Heart right ventricle (tissue), 16 donors: Measurements from ENCODE around the gene ERF. TPM values are rescaled to one million over a fixed set of nuclear protein-coding genes. Genes with fewer than 3 reads are reported as not detected.

Experiments
- ATAC-seq, 8 donors: fragments of 200-7000 bp; cut with Tn5 transposase; one replicate each; pipeline ENCODE4 v1.9.1; 2020; ENCODE audit warnings: mild to moderate bottlenecking in 8 of 8, moderate library complexity in 8 of 8, moderate number of reproducible peaks in 1 of 8
- DNase-seq, 2 donors: peaks; one replicate each; pipeline ENCODE4 v3.0.0-alpha.2; 2020
- H3K27ac ChIP-seq, 10 donors: fragments of 200-600 bp; sonication (generic) in 2 of 10; one replicate each; pipeline versions ENCODE4 v1.5.0 to v1.8.0; 2020 to 2022; ENCODE audit warnings: mild to moderate bottlenecking in 3 of 10
- H3K27me3 ChIP-seq, 7 donors: fragments of 200-600 bp; one replicate each; pipeline ENCODE4 v1.8.0; 2021 to 2022; ENCODE audit warnings: mild to moderate bottlenecking in 2 of 7
- H3K36me3 ChIP-seq, 9 donors: fragments of 200-600 bp; sonication (generic) in 1 of 9; one replicate each; pipeline versions ENCODE4 v1.5.0 to v1.8.0; 2020 to 2022; ENCODE audit warnings: mild to moderate bottlenecking in 2 of 9
- H3K4me1 ChIP-seq, 9 donors: fragments of 200-600 bp; sonication (generic) in 1 of 9; one replicate each; pipeline versions ENCODE4 v1.5.0 to v1.8.0; 2020 to 2022; ENCODE audit warnings: mild to moderate bottlenecking in 4 of 9
- H3K4me3 ChIP-seq, 10 donors: fragments of 200-600 bp; sonication (generic) in 2 of 10; one replicate each; pipeline versions ENCODE4 v1.5.0 to v1.8.0; 2020 to 2022; ENCODE audit warnings: mild to moderate bottlenecking in 7 of 10, moderate library complexity in 2 of 10
- H3K9me3 ChIP-seq, 11 donors: fragments of 200-600 bp in 10 of 11; sonication (generic) in 2 of 11; one replicate each; pipeline versions ENCODE4 v1.5.0 to v1.8.0; 2013 to 2022; ENCODE audit warnings: mild to moderate bottlenecking in 2 of 11, control low read depth in 1 of 11, moderate library complexity in 1 of 11
- CTCF ChIP-seq, 9 donors: fragments of 200-600 bp; sonication (generic) in 2 of 9; IDR thresholded peaks; one replicate each; pipeline versions ENCODE4 v1.5.0 to v1.8.0; 2021 to 2022; ENCODE audit warnings: antibody characterized with exemption in 9 of 9, mild to moderate bottlenecking in 5 of 9, moderate library complexity in 1 of 9
- WGBS, 2 donors: extraction: QIAGEN DNeasy Blood & Tissue Kit; methylation state at CpG; one replicate each; pipeline ENCODE4 v1.1.7; 2013; ENCODE audit warnings: inconsistent platforms in 1 of 2; 5-methylcytosine and 5-hydroxymethylcytosine counted together
- intact Hi-C, 10 donors: fragments of 100-400 bp; cut with DNase I; formaldehyde crosslinking; loops; one replicate each; pipeline versions ENCODE4 v1.11.1 to v1.14.2; 2022
- polyA plus RNA-seq, 2 donors: library from polyadenylated mRNA; stranded (reverse); fragments of 200-250 nt; gene quantifications; one replicate each; pipeline ENCODE4 v1.2.3, GENCODE V29; 2013
- total RNA-seq, 10 donors: library from RNA; stranded (reverse); fragmentation: NEBNext Ultra II Directional in 3 of 10; extraction: Animal tissue kit (Norgen Biotek cat#: 25700) in 3 of 10; gene quantifications; one replicate each; pipeline versions ENCODE4 v1.2.1 to v1.2.4, GENCODE V29; 2021 to 2023
- donor health status: Arrhythmogenic right ventricular cardiomyopathy.
- donor health status: ischemic (EF 13 %, LVEDD 7.1; RV severe dilation, severe dysfunction).
- donor health status: healthy with polysubstance abuse.
- donor health status: DM: no; HTN: yes; CAD: no.
- donor health status: DM: no; HTN: no; CAD: no.
- donor health status: ischemic (EF 25% LVEDD 6.9; RV normal size, moderate dysfunction).
- donor health status: ischemic (EF 25% LVEDD 5.7; RV mildly dilated, moderate dysfunction).
- donor health status: healthy.
- donor health status: DM: yes; HTN: yes; CAD: no.
- donor health status: Ischemic cardiomyopathy.
- donor health status: ischemic (EF 35%, LVEDD 5.7; RV mildly dilated, moderate dysfunction).
- donor health status: nonischemic (EF 11% LVEDD 7.7; RV severe dilation, severe dysfunction).
- donor health status: DM: yes; HTN: yes; CAD: no.
- donor health status: PGD.
- donor health status: ischemic (EF 29% LVEDD 5.4; RV normal size, mild dysfunction).
- donor health status: nonischemic (EF 23%, LVEDD 6.1; RV moderate dilation, normal function).

ERF gene
- total and polyA plus RNA-seq, 12 donors = 29.8 to 49.0 (median 32.9) TPM

- intact Hi-C loops = loop anchor here in 1 of 10 donors (10.0 kb wide), 1 partner anchor 194 kb away; no protein-coding TSS in a partner anchor
- peak overlapping the region in 4 of 10 donors; percentile 84 to 92 (median 90) for H3K27ac ChIP-seq
These were observed 13.6 kb downstream of the ERF start for GRCh38 chr19:42241279-42241678.

DNA sequence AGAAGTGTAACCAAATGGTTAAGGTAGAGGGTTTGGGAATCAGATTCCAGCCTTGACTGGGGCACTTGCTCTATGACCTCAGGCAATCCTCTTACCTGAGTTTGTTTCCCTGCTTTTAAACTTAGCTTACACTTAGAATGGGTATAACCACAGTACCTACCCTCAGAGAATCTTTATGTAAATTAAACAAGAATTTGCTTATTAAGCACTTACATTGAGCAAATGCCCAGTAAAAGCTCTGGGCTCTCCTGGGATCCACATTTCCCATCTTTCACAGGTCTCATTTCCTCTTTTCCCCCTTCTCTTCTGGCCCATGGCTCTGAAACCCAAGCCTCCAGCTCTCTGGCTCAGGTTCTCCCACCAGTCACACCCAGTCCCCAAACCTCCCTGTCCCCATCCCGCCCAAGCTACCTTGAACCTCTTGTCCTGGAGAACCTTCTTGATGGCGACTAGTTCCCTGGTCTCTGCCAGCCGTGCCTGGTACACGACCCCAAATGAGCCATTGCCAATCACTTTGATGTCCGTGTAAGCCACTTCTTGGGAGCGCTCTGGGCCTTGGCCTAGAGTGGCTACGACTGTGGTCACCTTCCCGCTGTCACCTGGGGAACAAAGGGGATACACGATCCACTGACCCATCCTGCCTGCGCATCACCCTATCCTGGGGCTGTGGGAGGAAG lies 15.2 kb downstream of the ERF start:
- WGBS, 2 donors = 88 to 94% methylated on average over 10 of the region's 10 CpGs
- H3K27ac ChIP-seq = no peak overlapping the region
- H3K4me1 ChIP-seq = peaks cover 2 to 40% (median 27%) of the 10 kb centered on the region in 9 donors
- no peak overlapping the region for H3K4me3 ChIP-seq
- peaks cover 0 to 59% (median 20%) of the 10 kb centered on the region in 9 donors for H3K36me3 ChIP-seq
- TF ChIP-seq CTCF (IDR thresholded peaks at IDR 0.05) = no peak
- H3K9me3 ChIP-seq = no peaks in the 10 kb centered on the region
- H3K27me3 ChIP-seq = no peaks in the 10 kb centered on the region
- ATAC-seq = no peak
- no peak for DNase-seq
- intact Hi-C loops = loop anchor here in 1 of 10 donors (10.0 kb wide), 1 partner anchor 195 kb away; no protein-coding TSS in a partner anchor

More at GRCh38 chr19:42241279-42241678, 13.6 kb downstream of the ERF start:
- no peak for DNase-seq
- Histone ChIP-seq H3K4me3 (peak overlapping the region in 9 of 10 donors; percentile 76 to 95 (median 87)), H3K36me3 (peaks cover 0 to 43% (median 8%) of the 10 kb centered on the region in 9 donors), H3K27me3 (no peaks in the 10 kb centered on the region), H3K4me1 (peaks cover 10 to 56% (median 42%) of the 10 kb centered on the region in 9 donors), H3K9me3 (no peaks in the 10 kb centered on the region)
- ATAC-seq = no peak
- WGBS, 2 donors = 96% methylated on average over 3 of the region's 3 CpGs
- no peak for TF ChIP-seq CTCF (IDR thresholded peaks at IDR 0.05)

DNA sequence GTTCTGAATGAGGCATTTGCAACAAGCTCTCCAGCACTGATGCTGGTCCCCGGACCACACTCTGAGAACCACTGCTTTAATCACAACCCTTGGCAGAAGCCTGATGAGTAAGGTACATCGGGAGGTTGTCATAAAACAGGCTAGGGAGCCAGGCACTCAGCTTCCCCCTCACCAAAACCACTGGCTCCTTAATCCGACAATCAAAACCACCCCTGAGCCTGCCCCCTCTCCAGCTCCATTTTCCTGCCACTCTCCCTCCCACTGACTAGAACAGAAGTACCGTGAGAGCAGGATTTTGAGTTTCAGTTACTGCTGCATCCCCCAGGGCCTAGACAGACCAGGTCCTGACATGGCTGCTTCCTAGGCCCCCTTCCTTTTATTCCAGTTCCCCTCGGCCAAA lies 19.7 kb downstream of the ERF start:
- Histone ChIP-seq H3K36me3 (peaks cover 0 to 97% (median 62%) of the 10 kb centered on the region in 9 donors), H3K9me3 (no peaks in the 10 kb centered on the region), H3K27ac (no peak overlapping the region), H3K4me1 (peaks cover 0 to 17% (median 1%) of the 10 kb centered on the region in 9 donors), H3K27me3 (no peaks in the 10 kb centered on the region), H3K4me3 (no peak overlapping the region)
- TF ChIP-seq CTCF (IDR thresholded peaks at IDR 0.05) = no peak
- 83 to 94% methylated on average over 5 of the region's 5 CpGs for WGBS, 2 donors
- intact Hi-C loops = no loop called here
- no peak for ATAC-seq
- DNase-seq = no peak

- no peak for DNase-seq
These were observed 20.6 kb downstream of the ERF start for GRCh38 chr19:42234364-42234763.

More at GRCh38 chr19:42234364-42234763, 20.6 kb downstream of the ERF start:
- 96% methylated on average over 11 of the region's 11 CpGs for WGBS, 2 donors
- H3K4me1 ChIP-seq = peaks cover 0 to 9% (median 4%) of the 10 kb centered on the region in 9 donors
- ATAC-seq = no peak
- no peaks in the 10 kb centered on the region for H3K27me3 ChIP-seq
- no peak overlapping the region for H3K4me3 ChIP-seq
- H3K9me3 ChIP-seq = no peaks in the 10 kb centered on the region
- no peak for TF ChIP-seq CTCF (IDR thresholded peaks at IDR 0.05)
- H3K27ac ChIP-seq = no peak overlapping the region
- peaks cover 0 to 97% (median 62%) of the 10 kb centered on the region in 9 donors for H3K36me3 ChIP-seq
- intact Hi-C loops = no loop called here
